GM12872 (cell line): ENCODE data around the gene CPN2.

Experiments
- CTCF ChIP-seq: IDR thresholded peaks from 3 replicates; pipeline ENCODE4 v1.5.1; 2011; ENCODE audit warnings: low read depth, mild to moderate bottlenecking, low read length, moderate library complexity; ENCODE audit not compliant: insufficient read depth

Gene CPN2

GRCh38 chr3:194343561-194343893 is 7.6 kb downstream of the CPN2 start:
- TF ChIP-seq CTCF: no peak

- TF ChIP-seq CTCF: no peak
These were observed 8.1 kb downstream of the CPN2 start for GRCh38 chr3:194342861-194343560.

- TF ChIP-seq CTCF: no peak
These were observed 10.2 kb downstream of the CPN2 start for GRCh38 chr3:194340757-194341400.

- no peak for TF ChIP-seq CTCF
These were observed 11.3 kb downstream of the CPN2 start for GRCh38 chr3:194339840-194340239.

GRCh38 chr3:194339356-194339755 is 11.8 kb downstream of the CPN2 start:
- 0 out of 3 replicates have a peak, but pooled peaks have one; percentile 6 for TF ChIP-seq CTCF

- TF ChIP-seq CTCF: no peak
These were observed 13.0 kb downstream of the CPN2 start for GRCh38 chr3:194337965-194338753.

- TF ChIP-seq CTCF: no peak
These were observed 14.3 kb downstream of the CPN2 start for GRCh38 chr3:194336601-194337355.
